ENCODE measurements around the gene CABS1.

The CABS1 gene

GRCh38 chr4:70334681-70335080 lies at the start of gene CABS1:
Gene CABS1, plus strand, starts transcription at chr4:70334981. Its CDS starts 59 bp downstream, at chr4:70335040.
- DNase-seq: no peak

- no peak for DNase-seq
These were observed 46.1 kb upstream of the CABS1 start for GRCh38 chr4:70288651-70289050.

- DNase-seq: no peak
These were observed 43.4 kb upstream of the CABS1 start for GRCh38 chr4:70291341-70291740.

GRCh38 chr4:70297576-70297975 lies 37.2 kb upstream of the CABS1 start:
- no peak for DNase-seq

- no peak for DNase-seq
These were observed 36.7 kb upstream of the CABS1 start for GRCh38 chr4:70298051-70298450.

- DNase-seq: no peak
These were observed 35.1 kb upstream of the CABS1 start for GRCh38 chr4:70299643-70300042.

- no peak for DNase-seq
These were observed 34.6 kb upstream of the CABS1 start for GRCh38 chr4:70300215-70300614.

GRCh38 chr4:70303090-70303489 lies 31.7 kb upstream of the CABS1 start:
- DNase-seq: no peak

GRCh38 chr4:70305601-70306000 lies 29.2 kb upstream of the CABS1 start:
- DNase-seq: no peak

GRCh38 chr4:70306076-70306475 lies 28.7 kb upstream of the CABS1 start:
- DNase-seq: no peak

GRCh38 chr4:70313736-70314135 lies 21.0 kb upstream of the CABS1 start:
- no peak for DNase-seq

GRCh38 chr4:70315928-70316327 lies 18.9 kb upstream of the CABS1 start:
- no peak for DNase-seq

- no peak for DNase-seq
These were observed 8.7 kb upstream of the CABS1 start for GRCh38 chr4:70326052-70326451.

GRCh38 chr4:70336043-70336442 lies 1.3 kb downstream of the CABS1 start:
- no peak for DNase-seq

- no peak for DNase-seq
These were observed 3.2 kb downstream of the CABS1 start for GRCh38 chr4:70337886-70338420.

- no peak for DNase-seq
These were observed 21.4 kb downstream of the CABS1 start for GRCh38 chr4:70356185-70356584.

GRCh38 chr4:70359115-70359661 lies 24.4 kb downstream of the CABS1 start:
- no peak for DNase-seq

GRCh38 chr4:70360460-70360859 lies 25.7 kb downstream of the CABS1 start, which contains the start of gene SMR3A:
Gene SMR3A, plus strand, starts transcription at chr4:70360760. Its CDS starts 1,356 bp downstream, at chr4:70362116.
- no peak for DNase-seq

GRCh38 chr4:70364002-70364401 lies 29.2 kb downstream of the CABS1 start:
- DNase-seq: no peak

- DNase-seq: no peak
These were observed 30.7 kb downstream of the CABS1 start for GRCh38 chr4:70365479-70365878.

- DNase-seq: no peak
These were observed 33.0 kb downstream of the CABS1 start for GRCh38 chr4:70367813-70368212.

GRCh38 chr4:70371987-70372386 lies 37.2 kb downstream of the CABS1 start:
- no peak for DNase-seq

GRCh38 chr4:70372760-70373159 lies 38.0 kb downstream of the CABS1 start:
- no peak for DNase-seq

GRCh38 chr4:70380578-70380977 lies 45.8 kb downstream of the CABS1 start:
- DNase-seq: no peak

- DNase-seq: no peak
These were observed 48.0 kb downstream of the CABS1 start, which contains the start of gene SMR3B for GRCh38 chr4:70382691-70383181. Gene SMR3B, plus strand, starts transcription at chr4:70383131. Its CDS starts 1,380 bp downstream, at chr4:70384511.

Data from hematopoietic multipotent progenitor cell treated with erythropoietin and hydrocortisone succinate and interleukin-3 and kit ligand, for 8 days (in vitro differentiated cells).